Hematopoietic multipotent progenitor cell treated with erythropoietin and hydrocortisone succinate and interleukin-3 and kit ligand, for 15 days (in vitro differentiated cells): ENCODE results near the gene PDE9A.
A peak's percentile ranks its signal among the peaks of the same experiment; 100 is the strongest.
"Not testable (repeated sequence)": the region's sequence is repeated elsewhere in the genome, so short reads cannot be mapped to it uniquely, and the experiment has no call there.

Experiments used
- DNase-seq: peaks from one replicate; pipeline ENCODE4 v3.0.0-alpha.2; 2015; ENCODE audit warnings: low spot score

The PDE9A gene

GRCh38 chr21:42799516-42799915 is 146.1 kb downstream of the PDE9A start:
- no peak for DNase-seq

- DNase-seq, result no peak
These were observed 146.5 kb downstream of the PDE9A start for GRCh38 chr21:42799948-42800347.

DNA sequence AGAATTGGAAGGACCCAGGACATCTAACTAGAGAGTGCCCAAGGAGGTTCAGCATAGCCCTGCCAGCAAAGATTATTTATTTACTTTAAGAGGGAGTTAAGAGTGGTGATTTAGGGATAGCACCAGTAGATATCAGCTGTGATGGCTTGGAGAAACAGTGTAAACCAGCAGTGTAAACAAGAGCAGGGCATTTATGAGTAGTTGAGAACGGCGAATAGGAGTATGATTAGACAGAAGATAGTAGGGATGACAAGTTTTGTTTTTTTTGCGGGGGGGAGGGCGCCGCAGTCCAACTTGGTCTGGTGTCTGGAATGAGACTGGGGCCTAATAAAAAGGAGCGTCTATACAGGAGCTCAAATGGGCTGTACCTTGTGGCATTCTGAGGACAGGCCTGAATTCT is 148.2 kb downstream of the PDE9A start:
- DNase-seq, result not testable (repeated sequence)

- DNase-seq, result no peak
These were observed 153.2 kb downstream of the PDE9A start for GRCh38 chr21:42806509-42807140.

DNA sequence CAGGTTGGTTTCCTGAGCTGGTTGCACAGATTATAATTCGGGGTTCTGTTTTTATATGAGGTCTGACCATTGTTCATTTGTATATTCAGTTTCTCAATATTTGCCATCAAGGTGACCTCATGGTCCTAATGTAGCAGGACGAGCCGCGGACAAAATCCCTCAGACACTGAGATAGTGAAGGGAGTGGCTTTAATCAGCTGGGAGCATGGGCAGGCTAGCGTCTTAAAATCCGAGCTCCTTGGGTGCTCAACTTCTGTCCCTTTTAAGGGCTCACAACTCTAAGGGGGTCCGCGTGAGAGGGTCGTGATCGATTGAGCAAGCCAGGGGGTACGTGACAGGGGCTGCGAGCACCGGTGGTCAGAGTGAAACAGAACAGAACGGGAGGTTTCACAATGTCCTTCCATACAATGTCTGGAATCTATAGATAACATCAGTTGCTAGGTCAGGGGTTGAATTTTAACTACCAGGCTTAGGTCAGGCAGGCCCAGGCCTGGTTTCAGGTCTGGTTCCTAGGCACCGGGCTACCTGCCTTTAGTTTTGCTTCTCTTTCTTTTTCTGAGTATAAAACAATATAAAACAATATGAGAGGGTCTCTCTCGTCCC is 154.0 kb downstream of the PDE9A start:
- not testable (repeated sequence) for DNase-seq

DNA sequence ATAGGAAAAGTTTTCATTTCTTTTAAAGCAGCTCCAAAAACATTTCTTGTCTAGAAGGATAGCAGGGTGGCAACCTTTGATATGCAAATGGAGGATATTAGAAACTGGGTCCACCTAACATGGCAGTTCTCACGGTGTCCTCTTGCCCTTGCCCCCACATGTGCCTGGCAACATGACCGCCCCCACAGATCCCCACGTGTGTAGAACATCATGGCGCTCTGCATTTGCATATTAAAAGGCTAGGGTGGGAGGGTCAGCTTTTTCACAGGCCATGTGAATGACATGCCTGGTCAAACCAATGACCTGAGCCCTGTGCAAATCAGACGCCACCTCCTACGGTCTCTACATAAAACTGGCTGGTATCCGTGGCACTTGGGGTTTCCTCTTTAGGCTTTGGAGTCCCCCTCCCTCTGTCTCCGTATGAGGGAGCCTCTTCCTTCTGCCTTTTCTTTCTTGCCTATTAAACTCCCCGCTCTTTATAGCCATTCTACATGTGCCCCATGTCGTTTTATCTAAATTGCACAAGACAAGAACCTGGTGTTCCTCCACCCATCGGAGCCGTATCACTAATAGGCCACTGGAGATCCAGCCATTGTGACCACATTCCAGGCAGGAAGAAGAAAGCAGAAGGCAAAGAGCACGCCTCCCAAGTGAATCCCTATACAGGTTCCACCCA is 154.7 kb downstream of the PDE9A start:
- DNase-seq, result no peak

DNA sequence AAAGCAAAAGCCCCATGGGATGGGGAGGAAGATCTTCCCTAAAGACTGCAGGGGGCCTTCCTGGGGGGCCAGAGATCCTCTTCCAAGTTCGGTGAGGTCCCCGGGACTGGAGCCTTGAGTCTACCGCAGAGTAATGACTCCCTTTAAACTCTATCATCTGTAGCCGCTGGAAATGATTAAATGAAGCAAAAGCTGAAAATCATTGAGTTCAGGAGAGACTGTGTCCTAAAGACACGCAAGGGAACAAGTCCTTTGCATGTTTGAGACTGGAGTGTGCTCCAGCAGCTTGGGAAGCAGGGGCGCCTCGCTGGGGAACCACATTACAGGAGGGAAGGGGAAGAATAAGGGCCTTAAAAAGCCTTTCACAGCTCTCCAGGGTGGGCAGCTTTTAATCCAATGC is 155.8 kb downstream of the PDE9A start:
- DNase-seq, result no peak

DNA sequence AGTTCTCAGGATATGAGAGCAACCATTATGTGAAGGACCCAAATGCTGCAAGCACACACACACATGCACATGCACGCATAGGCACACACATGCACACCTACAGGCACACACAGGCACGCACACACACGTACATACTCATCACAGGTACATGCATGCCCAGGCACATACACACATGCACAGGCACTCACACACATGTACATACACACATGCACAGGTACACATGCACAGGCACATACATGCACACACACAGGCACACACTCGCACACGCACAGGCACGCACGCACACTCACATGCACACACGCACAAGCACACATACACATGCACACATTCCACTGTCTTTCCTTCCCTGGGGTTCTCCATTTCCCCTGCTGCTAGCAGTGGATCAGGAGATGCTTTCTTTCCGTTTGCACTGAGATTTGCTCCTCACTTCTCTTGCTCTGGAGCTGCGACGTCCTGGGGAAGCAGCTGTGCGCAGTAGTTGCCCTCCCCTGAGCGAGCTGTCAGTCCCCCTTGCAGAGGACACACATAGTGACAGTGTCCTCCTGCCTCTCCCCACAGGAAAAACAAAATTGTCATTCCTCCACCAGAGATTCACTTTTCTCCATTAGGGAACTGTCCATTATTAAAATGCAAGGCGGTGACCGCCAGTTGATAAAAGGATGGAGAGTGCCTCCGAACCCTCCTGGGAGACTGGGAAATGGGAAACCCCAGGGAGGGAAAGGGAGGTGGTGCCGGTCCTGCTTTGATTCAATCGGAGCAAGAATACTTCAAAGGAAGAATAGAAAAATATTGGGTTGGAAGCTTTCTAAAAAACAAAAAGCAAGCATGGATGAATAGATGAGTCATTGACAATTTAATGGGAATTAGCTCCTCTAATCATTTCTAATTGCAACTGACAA is 156.4 kb downstream of the PDE9A start:
- DNase-seq, result no peak

- DNase-seq, result no peak
These were observed 158.5 kb downstream of the PDE9A start for GRCh38 chr21:42811960-42812359.

GRCh38 chr21:42812528-42813241 is 159.3 kb downstream of the PDE9A start:
- DNase-seq, result not testable (repeated sequence)

DNA sequence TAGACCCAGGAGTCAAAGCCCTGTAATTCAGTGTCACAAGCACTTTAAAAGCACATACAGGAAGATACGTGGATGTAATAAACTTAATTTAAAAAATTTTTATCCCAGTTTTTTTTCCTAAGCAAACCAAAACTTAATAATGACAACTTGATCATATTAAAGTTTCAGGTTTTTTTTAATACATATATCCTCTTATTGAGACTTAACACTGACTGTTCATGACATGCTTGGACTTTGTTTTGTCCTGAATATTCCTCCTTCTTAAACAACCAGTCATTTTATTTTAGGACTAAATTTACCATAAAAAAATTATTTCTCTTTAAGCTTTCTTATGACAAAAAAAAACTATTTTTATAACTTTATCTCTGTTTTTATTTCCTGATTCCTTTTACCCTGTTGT is 161.8 kb downstream of the PDE9A start:
- no peak for DNase-seq

DNA sequence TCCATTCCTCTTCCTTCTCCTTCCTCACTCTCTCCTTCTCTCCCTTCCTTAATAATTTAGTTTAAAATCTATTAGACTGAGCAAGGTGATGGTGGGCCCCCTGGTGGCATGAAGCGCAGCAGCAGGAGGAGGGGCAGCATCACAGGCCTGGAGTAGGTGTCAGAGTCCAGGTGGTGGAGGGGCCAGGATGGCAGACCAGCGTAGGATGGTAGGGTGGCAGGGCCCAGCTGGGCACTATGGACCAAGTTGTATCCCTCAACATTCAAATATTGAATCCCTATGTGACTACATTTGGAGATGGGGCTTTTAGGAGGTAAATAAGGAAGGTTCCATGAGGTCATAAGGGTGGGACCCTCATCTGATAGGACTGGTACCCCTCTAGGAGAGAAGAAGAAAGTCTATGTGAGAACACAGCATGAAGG is 164.9 kb downstream of the PDE9A start:
- peak; percentile 38 for DNase-seq

DNA sequence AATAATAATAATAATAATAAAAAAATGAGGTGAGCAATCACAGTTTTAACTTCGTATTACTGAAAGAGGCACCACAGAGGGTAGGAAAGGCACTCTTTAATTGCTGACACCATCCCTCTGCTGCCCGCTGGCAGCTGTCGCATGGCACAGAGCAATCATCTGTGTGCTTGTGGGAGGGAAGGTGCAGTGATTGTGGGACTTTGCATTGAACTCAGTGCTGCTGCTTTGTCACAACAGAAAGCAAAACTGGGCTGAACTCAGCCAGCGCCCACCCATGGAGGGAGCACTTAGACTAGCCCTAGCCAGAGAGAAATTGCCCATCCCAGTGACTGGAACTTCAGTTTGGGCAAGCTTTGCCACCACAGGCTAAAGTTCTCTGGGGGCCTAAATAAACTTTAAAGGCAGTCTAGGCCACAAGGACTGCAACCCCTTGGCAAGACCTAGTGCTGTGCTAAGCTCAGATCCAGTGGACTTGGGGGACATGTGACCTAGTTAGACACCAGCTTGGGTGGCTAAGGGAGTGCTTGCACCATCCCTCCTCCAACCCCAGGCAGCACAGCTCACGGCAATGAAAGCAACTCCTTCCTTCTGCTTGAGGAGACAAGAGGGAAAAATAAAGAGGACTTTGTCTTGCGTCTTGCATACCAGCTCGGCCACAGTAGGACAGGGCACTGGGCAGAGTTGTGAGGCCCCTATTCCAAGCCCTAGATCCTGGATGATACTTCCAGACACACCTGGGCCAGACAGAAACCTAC is 166.6 kb downstream of the PDE9A start:
- no peak for DNase-seq

DNA sequence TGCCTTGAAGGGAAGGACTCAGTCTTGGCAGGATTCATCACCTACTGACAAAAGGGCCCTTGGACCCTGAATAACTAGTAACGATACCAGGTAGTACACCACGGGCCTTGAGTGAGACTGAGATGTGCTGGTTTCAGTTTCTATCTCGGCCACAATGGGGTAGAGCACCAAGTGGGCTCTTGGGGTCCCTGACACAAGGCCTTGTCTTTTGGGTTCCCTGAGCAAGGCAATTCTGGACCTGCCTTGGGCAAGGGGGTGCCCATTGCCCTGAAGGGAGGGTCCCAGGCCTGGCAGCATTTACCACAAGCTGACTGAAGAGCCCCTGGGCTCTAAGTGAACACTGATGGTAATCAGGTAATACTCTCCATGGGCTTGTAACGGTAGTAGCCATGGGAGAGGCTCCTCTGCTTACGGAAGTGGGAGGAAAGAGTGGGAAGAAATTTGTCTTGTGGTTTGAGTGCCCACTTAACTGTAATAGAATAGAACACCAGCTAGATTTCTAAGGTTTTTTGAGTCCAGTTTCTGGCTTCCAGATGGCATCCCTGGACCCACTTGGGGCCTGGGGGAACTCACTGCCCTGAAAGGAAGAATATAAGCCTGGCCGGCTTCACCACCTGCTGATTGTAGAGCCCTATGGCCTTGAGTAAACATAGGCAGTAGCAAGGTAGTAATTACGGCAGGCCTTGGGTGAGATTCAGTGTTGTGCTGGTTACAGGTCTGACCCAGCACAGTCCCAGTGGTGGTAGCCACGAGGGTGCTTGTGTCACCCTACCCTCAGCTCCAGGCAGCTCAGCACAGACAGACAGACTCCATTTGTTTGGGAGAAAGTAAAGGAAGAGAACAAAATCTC is 167.4 kb downstream of the PDE9A start:
- no peak for DNase-seq
